Activated CD4-positive, alpha-beta T cell treated with anti-CD3 and anti-CD28 coated beads, Interleukin-2, amount 50 U/mL, for 16 hours (primary cell): Measurements from ENCODE around the gene MGME1.

Experiments
- DNase-seq: peaks from one replicate; pipeline ENCODE4 v3.0.0-alpha.2; 2020

MGME1 gene

DNA sequence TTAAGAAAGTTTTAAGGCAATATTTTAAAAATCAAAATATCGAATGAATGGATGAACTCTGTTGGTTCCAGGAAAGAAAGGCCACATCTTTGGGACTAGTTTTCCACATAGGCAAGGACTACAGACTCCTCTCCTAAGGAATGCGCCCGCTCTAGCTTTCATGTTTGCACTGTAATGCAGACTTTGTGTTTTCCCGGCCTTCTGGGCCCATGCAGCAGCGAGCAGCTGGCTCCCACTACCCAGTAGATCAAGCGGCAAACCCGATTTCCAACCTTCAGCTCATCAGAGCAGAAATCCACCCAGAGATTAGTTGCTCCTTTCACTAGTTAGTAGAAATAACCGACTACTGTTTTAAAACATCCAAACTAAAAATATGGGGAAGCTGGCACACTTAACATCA is 61.2 kb downstream of the MGME1 start:
- no peak for DNase-seq

DNA sequence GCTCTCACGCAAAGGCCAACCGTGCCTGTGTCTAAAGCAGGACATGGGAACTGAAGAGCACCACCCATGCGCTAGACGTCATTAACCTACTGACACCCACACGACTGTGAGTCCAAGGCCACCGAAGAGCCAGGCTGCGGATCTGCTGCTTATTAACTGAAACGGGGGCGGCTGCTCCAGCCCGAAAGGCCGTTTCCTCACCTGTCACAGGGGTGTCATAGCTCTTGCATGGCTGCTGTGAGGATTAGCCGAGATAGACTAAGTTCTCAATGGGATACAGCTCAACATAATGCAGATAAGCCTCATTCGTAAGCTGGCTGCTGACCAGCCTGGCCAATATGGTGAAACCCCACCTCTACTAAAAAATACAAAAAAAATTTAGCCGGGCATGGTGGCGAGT is 62.2 kb downstream of the MGME1 start:
- DNase-seq, result no peak

DNA sequence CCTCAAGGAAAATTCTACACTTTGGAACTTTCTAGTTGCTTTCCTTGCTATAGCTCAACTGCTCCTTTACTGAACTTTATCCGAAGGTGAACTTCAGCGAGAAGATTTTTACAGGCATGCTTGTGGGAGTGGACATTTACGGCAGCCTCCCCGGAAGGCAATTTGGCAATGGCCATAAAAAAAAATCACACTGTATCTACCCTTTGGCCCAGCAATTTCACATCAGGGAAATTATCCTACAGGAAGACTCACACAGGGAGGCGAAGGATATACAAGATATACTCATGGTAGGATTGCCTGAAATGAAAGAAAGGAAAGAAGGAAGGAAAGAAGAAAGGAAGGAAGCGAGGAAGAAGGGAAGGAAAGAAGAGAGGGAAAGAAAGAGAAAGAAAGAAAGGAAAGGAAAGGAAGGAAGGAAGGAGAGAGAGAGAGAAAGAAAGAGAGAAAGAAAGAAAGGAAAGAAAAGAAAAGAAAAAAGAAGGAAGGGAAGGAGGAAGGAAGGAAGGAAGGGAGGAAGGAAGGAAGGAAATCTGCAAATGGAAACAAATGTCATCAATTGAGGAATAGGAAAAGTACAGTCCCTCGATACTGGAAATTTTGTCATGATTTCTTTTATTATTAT is 63.2 kb downstream of the MGME1 start:
- DNase-seq, result no peak

DNA sequence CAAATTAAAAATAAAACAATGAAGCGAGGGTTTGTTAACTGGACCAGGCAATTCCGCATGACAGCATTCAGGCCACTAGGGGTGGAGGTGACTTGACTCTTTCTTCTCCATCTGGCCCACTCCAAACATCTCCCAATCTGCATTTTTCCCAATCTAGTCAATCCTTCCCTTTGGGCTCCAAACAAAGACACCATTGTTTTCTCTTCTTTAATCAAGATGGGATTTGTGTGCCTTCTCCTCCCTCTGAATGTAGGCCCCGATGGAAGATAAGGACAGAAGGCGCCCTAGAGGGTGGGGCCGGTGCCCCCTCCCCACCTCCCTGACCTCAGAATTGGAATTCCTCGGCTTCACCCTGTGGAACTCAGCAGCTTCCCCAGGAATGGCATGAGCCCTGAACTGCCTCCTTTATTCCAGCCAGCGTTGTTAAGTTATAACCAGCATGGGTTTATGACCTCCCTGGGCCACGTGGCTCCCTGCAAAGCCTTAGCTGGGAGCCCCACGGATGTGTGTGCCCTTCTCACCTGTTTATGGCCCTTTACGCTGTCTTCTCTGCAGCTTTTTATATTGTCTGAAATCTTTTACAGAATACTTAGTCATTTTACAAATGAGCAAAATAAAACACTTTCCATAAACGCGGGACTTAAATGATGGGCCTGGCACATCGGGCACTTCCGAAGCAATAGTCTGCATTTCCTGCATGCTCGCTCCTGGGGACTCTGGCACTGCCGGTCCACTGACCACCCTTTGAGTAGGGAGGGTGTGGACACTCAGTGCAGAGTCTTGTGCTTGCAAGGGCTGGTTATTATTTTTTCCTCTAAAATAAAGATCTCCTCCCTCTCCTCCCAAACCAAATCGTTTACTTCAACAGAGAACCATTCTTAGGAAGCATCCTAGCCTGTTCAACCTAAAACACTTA is 64.4 kb downstream of the MGME1 start:
- DNase-seq, result no peak

DNA sequence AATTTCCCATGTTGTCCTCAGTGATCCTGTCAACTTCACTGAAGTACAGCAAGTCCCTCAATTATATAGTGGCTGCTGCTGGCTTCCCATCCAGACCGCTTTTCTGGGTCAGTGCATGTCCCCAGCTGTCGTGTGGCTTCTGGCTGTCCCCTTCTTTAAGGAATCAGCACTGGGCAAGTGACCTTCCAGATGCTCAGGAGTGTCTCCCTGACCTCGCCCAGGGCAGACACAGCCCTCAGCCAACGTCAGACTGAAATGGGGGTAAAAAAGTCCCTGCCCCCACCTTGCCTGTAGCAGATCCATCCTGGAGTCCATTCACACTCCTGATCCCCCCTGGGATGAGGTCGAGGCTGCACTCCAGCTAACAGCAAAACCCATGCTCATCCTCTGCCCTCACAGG is 65.2 kb downstream of the MGME1 start:
- DNase-seq, result no peak

DNA sequence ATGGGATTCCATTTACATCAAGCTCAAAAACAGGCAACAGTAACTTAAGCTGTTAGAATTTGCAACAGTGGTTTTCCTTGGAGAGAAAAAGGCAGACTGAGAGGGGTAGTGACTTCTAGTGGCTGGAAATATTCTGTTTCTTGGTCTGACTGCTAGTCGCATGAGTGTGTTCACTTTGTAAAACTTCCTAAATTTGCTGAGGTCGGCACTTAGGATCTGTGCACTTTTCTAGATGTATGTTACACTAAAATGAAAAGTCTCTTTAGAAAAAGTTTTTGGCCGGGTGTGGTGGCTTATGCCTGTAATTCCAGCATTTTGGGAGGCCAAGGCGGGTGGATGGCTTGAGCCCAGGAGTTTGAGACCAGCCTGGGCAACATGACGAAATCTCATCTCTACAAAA is 70.2 kb downstream of the MGME1 start:
- DNase-seq, result no peak
